WERI-Rb-1 (cell line): ENCODE data around the gene IER5L.

Experiments used
- DNase-seq: peaks from one replicate; pipeline ENCODE4 v3.0.0-alpha.2; 2020
- H3K27ac ChIP-seq: fragments of 250-450 bp; sonication (Bioruptor Pico); 2 replicates; pipeline ENCODE4 v1.5.1; 2020; ENCODE audit warnings: mild to moderate bottlenecking, moderate library complexity
- H3K27me3 ChIP-seq: fragments of 250-450 bp; sonication (Bioruptor Pico); 2 replicates; pipeline ENCODE4 v1.5.1; 2021; ENCODE audit warnings: mild to moderate bottlenecking, low read depth, moderate library complexity; ENCODE audit not compliant: insufficient read depth, severe bottlenecking
- H3K36me3 ChIP-seq: fragments of 250-450 bp; sonication (Bioruptor Pico); 2 replicates; pipeline ENCODE4 v1.5.1; 2020; ENCODE audit warnings: mild to moderate bottlenecking, moderate library complexity
- H3K4me3 ChIP-seq: 2 replicates; pipeline ENCODE4 v1.5.1; 2011; ENCODE audit warnings: low read depth, mild to moderate bottlenecking, control low read depth, low read length
- H3K9me3 ChIP-seq: fragments of 250-450 bp; sonication (Bioruptor Pico); 2 replicates; pipeline ENCODE4 v1.5.1; 2021; ENCODE audit warnings: mild to moderate bottlenecking, moderate library complexity; ENCODE audit not compliant: severe bottlenecking
- TF ChIP-seq, protein P1 (sequence below): IDR thresholded peaks from 2 replicates; pipeline ENCODE4 v1.5.1; 2011; ENCODE audit warnings: low read depth, mild to moderate bottlenecking, control low read depth, inconsistent platforms, low read length

IER5L gene

DNA sequence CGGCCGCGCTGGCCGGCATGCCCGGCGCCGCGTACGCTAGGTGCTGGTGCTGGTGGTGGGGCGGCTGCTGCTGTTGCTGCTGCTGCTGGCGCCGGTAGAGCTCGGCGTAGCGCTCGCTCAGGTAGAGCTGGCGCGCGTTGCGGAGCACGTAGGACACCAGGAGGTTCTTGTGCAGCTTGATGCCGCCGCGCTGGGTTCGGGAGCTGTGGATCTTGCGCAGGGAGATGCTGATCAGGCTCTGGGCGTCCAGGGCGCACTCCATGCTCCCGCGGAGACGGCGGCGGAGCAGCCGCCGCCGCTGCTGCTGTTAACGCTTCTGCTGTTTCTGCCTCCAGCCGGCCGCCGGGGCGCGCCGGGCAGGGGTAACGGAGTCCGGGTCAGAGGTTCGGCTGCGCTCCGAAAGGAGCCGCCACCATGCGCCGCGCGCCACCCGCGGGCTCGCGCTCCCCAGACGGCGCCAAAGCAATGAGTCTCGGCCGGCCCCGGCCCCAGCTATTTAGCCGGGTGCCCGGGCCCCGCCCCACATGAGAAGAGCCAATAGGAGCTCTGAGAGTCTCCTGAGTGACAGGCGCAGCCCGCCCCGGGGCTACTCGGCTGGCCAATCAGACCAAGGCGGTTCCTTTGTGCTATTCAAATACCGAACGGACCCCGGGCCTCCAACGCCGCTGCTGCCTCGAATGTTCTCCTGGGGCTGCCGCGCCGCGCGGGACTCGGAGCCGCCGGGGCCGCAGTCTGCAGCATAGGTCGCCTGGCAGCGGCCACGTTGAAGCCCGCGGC, at the start of gene IER5L:
Gene IER5L, minus strand, starts transcription at position 471 of the 777 bp plus-strand sequence. Its CDS starts 209 bp downstream, at position 262.
- TF ChIP-seq, protein P1, sequence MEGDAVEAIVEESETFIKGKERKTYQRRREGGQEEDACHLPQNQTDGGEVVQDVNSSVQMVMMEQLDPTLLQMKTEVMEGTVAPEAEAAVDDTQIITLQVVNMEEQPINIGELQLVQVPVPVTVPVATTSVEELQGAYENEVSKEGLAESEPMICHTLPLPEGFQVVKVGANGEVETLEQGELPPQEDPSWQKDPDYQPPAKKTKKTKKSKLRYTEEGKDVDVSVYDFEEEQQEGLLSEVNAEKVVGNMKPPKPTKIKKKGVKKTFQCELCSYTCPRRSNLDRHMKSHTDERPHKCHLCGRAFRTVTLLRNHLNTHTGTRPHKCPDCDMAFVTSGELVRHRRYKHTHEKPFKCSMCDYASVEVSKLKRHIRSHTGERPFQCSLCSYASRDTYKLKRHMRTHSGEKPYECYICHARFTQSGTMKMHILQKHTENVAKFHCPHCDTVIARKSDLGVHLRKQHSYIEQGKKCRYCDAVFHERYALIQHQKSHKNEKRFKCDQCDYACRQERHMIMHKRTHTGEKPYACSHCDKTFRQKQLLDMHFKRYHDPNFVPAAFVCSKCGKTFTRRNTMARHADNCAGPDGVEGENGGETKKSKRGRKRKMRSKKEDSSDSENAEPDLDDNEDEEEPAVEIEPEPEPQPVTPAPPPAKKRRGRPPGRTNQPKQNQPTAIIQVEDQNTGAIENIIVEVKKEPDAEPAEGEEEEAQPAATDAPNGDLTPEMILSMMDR: no peak
- Histone ChIP-seq H3K27ac (peak within 1 kb of the TSS; percentile 57), H3K27me3 (peaks cover 7% of the 10 kb centered on the region), H3K9me3 (no peaks in the 10 kb centered on the region), H3K36me3 (no peaks in the 10 kb centered on the region), H3K4me3 (peak within 1 kb of the TSS; percentile 79)
- peak; percentile 98 for DNase-seq

DNA sequence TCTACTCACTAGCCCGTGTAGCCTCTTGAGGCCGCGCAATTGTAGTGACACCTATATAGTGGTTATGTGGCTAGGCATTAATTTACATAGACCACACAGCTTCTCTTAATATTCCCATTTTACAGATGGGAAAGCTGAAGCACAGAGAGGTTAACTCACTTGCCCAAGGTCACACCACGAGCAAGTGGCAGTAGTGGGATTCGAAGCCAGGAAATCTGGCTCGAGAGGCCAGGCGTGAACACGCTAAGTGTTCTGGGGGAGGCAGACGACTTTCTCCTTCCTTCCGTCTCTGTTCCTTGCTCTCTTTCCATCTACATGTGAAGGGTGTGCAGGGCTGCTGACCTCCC, 49.8 kb upstream of the IER5L start:
- Histone ChIP-seq H3K4me3 (no peak overlapping the region), H3K27ac (no peak overlapping the region), H3K9me3 (no peaks in the 10 kb centered on the region), H3K36me3 (no peaks in the 10 kb centered on the region), H3K27me3 (no peaks in the 10 kb centered on the region)
- no peak for DNase-seq
- TF ChIP-seq, protein P1: no peak

DNA sequence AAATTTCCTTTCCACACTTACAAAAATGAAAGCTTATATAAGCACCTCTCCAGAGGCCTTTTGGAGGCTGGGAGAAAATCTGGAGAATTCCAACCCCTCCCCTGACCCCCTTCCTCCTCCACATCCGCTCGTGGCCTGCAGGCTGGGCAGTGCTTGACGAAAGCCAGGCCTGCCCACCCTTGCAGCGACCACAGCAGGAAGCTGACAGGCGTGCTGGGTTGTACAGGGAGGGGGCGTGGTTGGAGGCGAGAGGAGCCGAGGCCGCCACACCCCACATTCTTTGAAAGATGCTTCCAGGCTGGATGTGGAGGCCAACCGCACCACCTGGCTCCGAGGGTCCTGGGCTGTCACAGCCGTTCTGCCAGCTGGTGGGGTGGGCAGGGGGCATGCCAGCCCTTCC, 47.8 kb upstream of the IER5L start:
- no peak for DNase-seq
- Histone ChIP-seq H3K27me3 (no peaks in the 10 kb centered on the region), H3K9me3 (no peaks in the 10 kb centered on the region), H3K27ac (no peak overlapping the region), H3K4me3 (no peak overlapping the region), H3K36me3 (no peaks in the 10 kb centered on the region)
- TF ChIP-seq, protein P1: no peak

DNA sequence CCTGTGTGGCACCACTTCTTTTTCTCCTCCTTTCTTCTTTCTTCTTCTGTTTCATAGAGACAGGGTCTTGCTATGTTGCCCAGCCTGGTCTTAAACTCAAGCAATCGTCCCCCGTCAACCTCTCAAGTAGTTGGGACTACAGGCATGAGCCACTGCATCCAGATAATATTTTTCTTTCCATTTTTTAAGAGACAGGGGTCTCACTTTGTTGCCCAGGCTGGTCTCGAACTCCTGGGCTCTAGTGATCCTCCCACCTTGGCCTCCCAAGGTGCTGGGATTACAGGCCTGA, 47.4 kb upstream of the IER5L start:
- H3K27ac ChIP-seq: no peak overlapping the region
- TF ChIP-seq, protein P1: no peak
- H3K4me3 ChIP-seq: no peak overlapping the region

DNA sequence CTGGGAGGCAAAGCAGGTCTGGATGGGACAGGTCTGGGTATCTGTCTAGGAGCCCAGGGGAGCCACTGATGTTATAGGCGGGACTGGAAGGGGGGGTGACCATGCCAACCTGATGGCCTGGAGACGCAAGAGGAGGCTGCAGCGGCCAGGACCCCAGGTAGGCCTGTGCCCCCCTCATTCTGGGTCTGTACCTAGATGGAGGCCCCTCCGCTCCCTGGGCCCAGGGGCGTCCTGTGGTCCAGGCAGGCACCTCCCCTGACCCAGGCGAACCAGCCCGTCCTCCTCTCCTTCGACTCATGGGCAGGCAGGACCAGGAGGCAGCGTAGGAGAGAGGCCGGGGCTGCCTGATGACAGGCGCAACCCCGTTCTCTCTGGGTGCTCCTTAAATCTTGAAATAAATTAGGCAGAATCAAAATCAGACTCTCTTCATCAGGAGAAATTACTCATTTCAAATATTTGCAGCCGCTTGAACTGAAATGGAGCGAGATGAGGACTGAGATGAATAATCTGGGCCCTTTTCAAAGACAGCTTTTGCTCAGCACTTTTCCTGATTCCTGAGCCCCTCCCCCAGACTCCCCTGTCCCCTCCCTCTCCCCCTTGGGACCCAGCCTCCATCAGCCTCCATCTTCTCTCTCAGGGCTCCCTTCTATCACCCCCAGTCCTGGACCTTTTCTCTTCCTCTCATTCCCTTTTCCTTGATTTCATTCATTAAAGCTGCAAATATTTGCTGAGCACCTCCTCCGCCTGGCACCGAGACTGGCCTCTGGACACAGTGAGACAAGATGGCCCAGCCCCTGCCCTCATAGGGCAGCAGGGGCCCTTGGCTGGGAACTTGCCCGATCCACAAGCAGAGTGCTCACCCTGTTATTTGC, 46.8 kb upstream of the IER5L start:
- no peak overlapping the region for H3K27ac ChIP-seq

More for the DNA sequence above, 47.4 kb upstream of the IER5L start:
- no peaks in the 10 kb centered on the region for H3K27me3 ChIP-seq
- no peaks in the 10 kb centered on the region for H3K9me3 ChIP-seq
- no peaks in the 10 kb centered on the region for H3K36me3 ChIP-seq
- DNase-seq: no peak

More for the DNA sequence above, 46.8 kb upstream of the IER5L start:
- H3K9me3 ChIP-seq: no peaks in the 10 kb centered on the region
- H3K4me3 ChIP-seq: no peak overlapping the region
- no peaks in the 10 kb centered on the region for H3K27me3 ChIP-seq
- no peaks in the 10 kb centered on the region for H3K36me3 ChIP-seq
- TF ChIP-seq, protein P1: no peak
- no peak for DNase-seq
